ENCODE measurements around the gene RFTN2.

GRCh38 chr2:197713271-197713670 is 37.9 kb upstream of the RFTN2 start:
- TF ChIP-seq RAD21 (IDR thresholded peaks at IDR 0.05; ENCODE audit: low read length) (no peak), POLR2AphosphoS5 (IDR thresholded peaks at IDR 0.05; ENCODE audit: low read depth, low read length) (no peak), REST (IDR thresholded peaks at IDR 0.05; ENCODE audit: low read depth, low read length) (no peak)

Data from SK-N-SH (cell line).